ENCODE data around the gene WDR62. TPM values are rescaled to one million over a fixed set of nuclear protein-coding genes. Genes with fewer than 3 reads are reported as not detected.

The WDR62 gene
- 2.3 TPM for total RNA-seq
- 0.27 TPM for polyA plus RNA-seq

- no peak for DNase-seq (ENCODE audit: extremely low spot score)
- Histone ChIP-seq H3K36me3 (ENCODE audit: insufficient read depth) (no peaks in the 10 kb centered on the region), H3K4me3 (ENCODE audit: low read depth, low read length) (peak within 1 kb of the TSS; percentile 50)
These were observed at the start of gene WDR62 for GRCh38 chr19:36054733-36055686. TSS of gene WDR62 (plus strand) at chr19:36054897. CDS start at chr19:36054972, 75 bp downstream.

DNA sequence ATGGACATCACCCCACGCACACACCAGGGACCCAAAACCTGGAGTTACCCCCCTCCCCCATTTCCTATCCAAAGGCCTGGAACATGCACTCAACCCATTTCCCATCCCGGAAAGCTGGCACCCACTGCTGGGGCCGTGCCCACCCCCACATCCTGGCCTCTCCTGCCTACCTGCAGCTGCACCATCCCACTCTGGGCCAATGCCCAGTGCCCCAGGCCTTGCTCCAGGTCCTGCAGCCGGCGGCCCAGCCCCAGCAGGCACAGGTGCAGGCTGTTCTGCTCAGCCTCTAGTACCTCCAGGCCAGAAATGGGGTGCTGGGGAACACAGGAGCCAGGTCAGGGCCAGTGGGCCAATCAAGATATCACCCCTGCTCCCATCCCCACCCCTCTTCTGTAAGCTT lies 47.7 kb upstream of the WDR62 start:
- Histone ChIP-seq H3K36me3 (ENCODE audit: insufficient read depth) (no peaks in the 10 kb centered on the region), H3K27ac (ENCODE audit: low read depth) (no peak overlapping the region), H3K4me3 (ENCODE audit: low read depth, low read length) (no peak overlapping the region), H3K4me1 (ENCODE audit: insufficient read depth) (no peaks in the 10 kb centered on the region)
- WGBS, result 89% methylated on average over 5 of the region's 5 CpGs
- no peak for DNase-seq (ENCODE audit: extremely low spot score)

More at GRCh38 chr19:36054733-36055686, at the start of gene WDR62:
- Histone ChIP-seq H3K4me1 (ENCODE audit: insufficient read depth) (no peaks in the 10 kb centered on the region), H3K27ac (ENCODE audit: low read depth) (peak within 1 kb of the TSS; percentile 90)
- under 1% methylated on average over 76 of the region's 76 CpGs for WGBS

- DNase-seq (ENCODE audit: extremely low spot score), result no peak
- Histone ChIP-seq H3K4me3 (ENCODE audit: low read depth, low read length) (peak within 1 kb of the TSS; percentile 24), H3K27ac (ENCODE audit: low read depth) (no peak within 1 kb of the TSS), H3K36me3 (ENCODE audit: insufficient read depth) (no peaks in the 10 kb centered on the region), H3K4me1 (ENCODE audit: insufficient read depth) (no peaks in the 10 kb centered on the region)
- 48% methylated on average over 19 of the region's 19 CpGs for WGBS
These were observed 46.2 kb upstream of the WDR62 start, which contains the start of gene SYNE4 for GRCh38 chr19:36008336-36008978. TSS of gene SYNE4 (minus strand) at chr19:36008813. CDS start at chr19:36008681, 132 bp downstream.

- 2% methylated on average over 50 of the region's 50 CpGs for WGBS
- Histone ChIP-seq H3K4me1 (ENCODE audit: insufficient read depth) (no peaks in the 10 kb centered on the region), H3K36me3 (ENCODE audit: insufficient read depth) (no peaks in the 10 kb centered on the region), H3K27ac (ENCODE audit: low read depth) (no peak overlapping the region), H3K4me3 (ENCODE audit: low read depth, low read length) (peak overlapping the region; percentile 24)
- no peak for DNase-seq (ENCODE audit: extremely low spot score)
These were observed 45.5 kb upstream of the WDR62 start for GRCh38 chr19:36009220-36009619.

DNA sequence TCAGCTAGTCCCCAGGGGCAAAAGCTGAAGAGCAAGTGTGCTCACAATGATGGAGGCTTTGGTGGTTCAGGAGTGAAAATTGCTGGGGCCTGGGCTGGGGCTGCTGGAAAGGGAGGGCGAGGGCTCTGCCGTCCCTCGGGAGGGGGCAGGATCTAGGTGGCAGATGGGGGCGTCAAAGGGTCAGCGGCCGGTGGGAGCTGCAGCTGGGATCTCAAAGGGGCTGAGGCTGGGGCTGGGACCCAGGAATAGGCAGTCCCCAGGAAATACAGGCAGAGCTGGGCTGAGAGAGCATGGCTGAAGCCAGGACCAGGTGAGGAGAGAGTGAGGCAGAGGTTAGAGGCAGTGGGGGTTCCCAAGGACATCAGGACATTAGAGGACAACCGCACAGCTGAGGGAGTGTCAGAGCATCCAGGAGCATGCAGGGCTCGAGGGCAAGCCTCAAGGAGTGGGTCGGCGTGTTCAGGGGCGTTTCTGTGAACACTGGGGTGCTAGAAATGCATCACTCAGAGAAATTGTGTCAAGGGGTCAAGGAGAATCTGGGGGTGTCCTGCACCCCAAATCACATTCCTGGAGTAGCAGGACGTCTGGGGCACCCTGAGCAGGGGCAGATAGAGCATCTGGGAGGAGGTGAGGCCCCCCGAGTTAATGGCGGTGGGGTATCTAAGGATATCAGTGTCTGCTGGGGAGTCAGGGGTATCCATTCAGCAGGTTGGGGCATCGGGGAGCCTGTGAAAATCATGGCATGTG lies 44.9 kb upstream of the WDR62 start:
- 56% methylated on average over 15 of the region's 15 CpGs for WGBS
- peak overlapping the region; percentile 24 for H3K4me3 ChIP-seq (ENCODE audit: low read depth, low read length)
- DNase-seq (ENCODE audit: extremely low spot score), result no peak

GRCh38 chr19:36010402-36010801 lies 44.3 kb upstream of the WDR62 start:
- H3K27ac ChIP-seq (ENCODE audit: low read depth), result no peak overlapping the region
- 94% methylated on average over 11 of the region's 11 CpGs for WGBS

More for the DNA sequence above, 44.9 kb upstream of the WDR62 start:
- Histone ChIP-seq H3K36me3 (ENCODE audit: insufficient read depth) (no peaks in the 10 kb centered on the region), H3K27ac (ENCODE audit: low read depth) (no peak overlapping the region), H3K4me1 (ENCODE audit: insufficient read depth) (no peaks in the 10 kb centered on the region)

GRCh38 chr19:36013280-36014011 lies 41.3 kb upstream of the WDR62 start:
- Histone ChIP-seq H3K4me1 (ENCODE audit: insufficient read depth) (no peaks in the 10 kb centered on the region), H3K4me3 (ENCODE audit: low read depth, low read length) (peak overlapping the region; percentile 55), H3K36me3 (ENCODE audit: insufficient read depth) (no peaks in the 10 kb centered on the region), H3K27ac (ENCODE audit: low read depth) (peak overlapping the region; percentile 72)
- DNase-seq (ENCODE audit: extremely low spot score), result no peak
- WGBS, result 27% methylated on average over 15 of the region's 15 CpGs

More at GRCh38 chr19:36010402-36010801, 44.3 kb upstream of the WDR62 start:
- no peaks in the 10 kb centered on the region for H3K4me1 ChIP-seq (ENCODE audit: insufficient read depth)
- H3K4me3 ChIP-seq (ENCODE audit: low read depth, low read length), result no peak overlapping the region
- H3K36me3 ChIP-seq (ENCODE audit: insufficient read depth), result no peaks in the 10 kb centered on the region
- no peak for DNase-seq (ENCODE audit: extremely low spot score)

GRCh38 chr19:36014012-36014924 lies 40.4 kb upstream of the WDR62 start, which contains the start of gene ALKBH6:
TSS of gene ALKBH6 (minus strand) at chr19:36014213. CDS start at chr19:36013397, 816 bp downstream.
- Histone ChIP-seq H3K4me3 (ENCODE audit: low read depth, low read length) (peak within 1 kb of the TSS; percentile 55), H3K4me1 (ENCODE audit: insufficient read depth) (no peaks in the 10 kb centered on the region), H3K36me3 (ENCODE audit: insufficient read depth) (no peaks in the 10 kb centered on the region), H3K27ac (ENCODE audit: low read depth) (peak within 1 kb of the TSS; percentile 72)
- peak; percentile 97 for DNase-seq (ENCODE audit: extremely low spot score)
- WGBS, result 2% methylated on average over 42 of the region's 42 CpGs

DNA sequence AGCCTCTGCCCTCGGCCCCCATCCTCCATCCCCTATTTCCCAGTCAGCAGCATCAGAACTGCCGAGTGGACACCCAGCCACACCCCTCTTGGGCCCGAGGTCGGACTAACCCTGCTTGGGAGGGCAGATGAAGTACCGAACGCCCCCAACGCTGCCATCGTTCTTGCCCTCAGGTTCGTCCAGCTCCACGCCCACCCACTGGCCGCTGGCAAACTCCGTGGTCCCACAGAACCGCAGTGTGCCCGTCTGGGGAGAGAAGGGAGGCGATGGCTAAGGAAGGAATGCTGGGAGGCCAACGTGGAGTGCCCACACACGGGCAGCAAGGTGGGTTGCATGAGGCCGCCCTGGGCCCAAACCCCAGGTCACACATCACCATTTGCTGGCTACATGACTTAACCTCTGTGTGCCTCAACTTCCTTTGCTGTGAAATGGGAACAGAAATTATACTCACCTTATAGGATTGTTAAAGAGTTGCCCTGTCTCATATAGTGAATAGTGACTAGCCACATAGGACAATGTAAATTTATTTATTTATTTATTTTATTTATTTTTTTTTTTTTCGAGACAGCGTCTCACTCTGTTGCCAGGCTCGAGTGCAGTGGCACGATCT lies 35.5 kb upstream of the WDR62 start:
- 92% methylated on average over 22 of the region's 22 CpGs for whole genome bisulfite sequencing
- H3K4me3 ChIP-seq (ENCODE audit: low read depth, low read length), result no peak overlapping the region
- H3K27ac ChIP-seq (ENCODE audit: low read depth), result no peak overlapping the region
- DNase-seq (ENCODE audit: extremely low spot score), result no peak
- no peaks in the 10 kb centered on the region for H3K36me3 ChIP-seq (ENCODE audit: insufficient read depth)
- no peaks in the 10 kb centered on the region for H3K4me1 ChIP-seq (ENCODE audit: insufficient read depth)

GRCh38 chr19:36023432-36023831 lies 31.3 kb upstream of the WDR62 start:
- 94% methylated on average over 5 of the region's 5 CpGs for WGBS
- H3K36me3 ChIP-seq (ENCODE audit: insufficient read depth), result no peaks in the 10 kb centered on the region
- no peak for DNase-seq (ENCODE audit: extremely low spot score)

DNA sequence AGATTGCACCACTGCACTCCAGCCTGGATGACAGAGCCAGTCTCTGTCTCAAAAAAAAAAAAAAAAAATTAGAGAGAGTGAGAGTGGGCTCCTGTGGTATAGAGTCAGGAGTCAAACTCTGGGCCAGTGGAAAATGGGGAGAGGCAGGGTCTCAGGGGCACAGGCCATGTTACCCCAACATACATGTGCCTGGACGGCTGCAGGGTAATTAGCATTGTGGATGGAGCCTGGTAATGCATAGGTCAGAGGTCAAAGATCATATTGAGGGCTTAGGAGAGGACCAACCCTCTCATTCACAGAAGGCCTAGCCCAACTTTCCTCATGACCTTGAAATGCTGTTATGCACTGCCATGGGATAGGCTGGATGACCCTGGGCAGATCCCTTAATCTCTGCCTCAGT lies 29.2 kb upstream of the WDR62 start:
- no peak overlapping the region for H3K27ac ChIP-seq (ENCODE audit: low read depth)
- no peaks in the 10 kb centered on the region for H3K36me3 ChIP-seq (ENCODE audit: insufficient read depth)
- H3K4me3 ChIP-seq (ENCODE audit: low read depth, low read length), result no peak overlapping the region
- 55% methylated on average over 1 of the region's 1 CpG for WGBS
- no peaks in the 10 kb centered on the region for H3K4me1 ChIP-seq (ENCODE audit: insufficient read depth)
- DNase-seq (ENCODE audit: extremely low spot score), result no peak

More at GRCh38 chr19:36023432-36023831, 31.3 kb upstream of the WDR62 start:
- no peak overlapping the region for H3K4me3 ChIP-seq (ENCODE audit: low read depth, low read length)
- H3K27ac ChIP-seq (ENCODE audit: low read depth), result no peak overlapping the region
- H3K4me1 ChIP-seq (ENCODE audit: insufficient read depth), result no peaks in the 10 kb centered on the region
